GM18502 (cell line): ENCODE data around the gene TSBP1.
"Not testable (repeated sequence)": the region's sequence is repeated elsewhere in the genome, so short reads cannot be mapped to it uniquely, and the experiment has no call there.

Experiments used
- ATAC-seq: cut with Tn5 transposase; IDR thresholded peaks from one replicate; pipeline ENCODE4 v1.9.1; 2021; ENCODE audit warnings: mild to moderate bottlenecking; ENCODE audit not compliant: unreplicated experiment, poor library complexity

The TSBP1 gene

DNA sequence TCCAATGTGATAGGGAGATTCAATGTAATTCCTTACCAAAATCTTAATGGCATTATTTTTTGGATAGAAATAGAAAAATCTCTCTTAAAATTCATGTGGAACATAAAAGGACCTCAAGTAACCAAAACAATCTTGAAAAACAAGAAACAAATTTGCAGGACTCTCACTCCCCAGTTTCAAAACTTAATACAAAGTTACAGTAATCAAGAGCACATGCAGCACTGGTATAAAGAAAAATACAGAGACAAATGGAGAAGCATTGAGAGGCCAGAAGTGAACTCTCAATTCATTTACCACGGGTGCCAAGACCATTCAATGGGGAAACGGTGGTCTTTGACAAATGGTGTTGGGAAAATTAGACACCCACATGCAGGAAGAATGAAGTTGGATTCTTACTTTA is 7.8 kb upstream of the TSBP1 start:
- no peak for ATAC-seq

DNA sequence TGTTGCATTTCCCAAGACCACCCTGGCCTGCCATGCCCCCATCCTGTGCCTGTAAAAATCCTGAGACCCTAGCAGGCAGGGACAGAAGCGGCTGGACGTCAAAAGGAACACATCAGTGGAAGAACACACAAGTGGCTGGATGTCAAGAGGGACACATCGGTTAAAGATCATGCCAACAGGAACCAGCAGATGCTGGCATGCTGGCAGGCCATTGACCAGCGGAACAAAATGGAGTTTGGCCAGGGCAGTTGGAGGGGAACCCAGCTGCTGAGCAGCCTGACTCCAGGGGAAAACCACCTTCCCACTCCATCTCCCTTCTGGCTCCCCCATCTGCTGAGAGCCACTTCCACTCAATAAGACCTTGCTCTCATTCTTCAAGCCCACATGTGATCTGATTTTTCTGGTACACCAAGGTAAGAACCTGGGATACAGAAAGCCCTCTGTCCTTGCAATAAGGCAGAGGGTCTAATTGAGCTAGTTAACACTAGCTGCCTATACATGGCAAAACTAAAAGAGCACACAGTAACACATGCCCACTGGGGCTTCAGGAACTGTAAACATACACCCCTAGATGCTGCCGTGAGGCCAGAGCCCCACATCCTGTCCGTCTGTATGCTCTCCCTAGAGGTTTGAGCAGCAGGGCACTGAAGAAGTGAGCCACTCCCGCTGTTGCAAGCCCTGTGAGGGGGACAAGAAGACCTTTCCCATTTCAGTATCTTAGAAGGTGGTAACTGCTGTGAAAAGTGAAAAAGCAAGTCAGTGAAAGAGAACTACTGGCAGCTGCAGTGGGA is 4.2 kb upstream of the TSBP1 start:
- ATAC-seq, result no peak

DNA sequence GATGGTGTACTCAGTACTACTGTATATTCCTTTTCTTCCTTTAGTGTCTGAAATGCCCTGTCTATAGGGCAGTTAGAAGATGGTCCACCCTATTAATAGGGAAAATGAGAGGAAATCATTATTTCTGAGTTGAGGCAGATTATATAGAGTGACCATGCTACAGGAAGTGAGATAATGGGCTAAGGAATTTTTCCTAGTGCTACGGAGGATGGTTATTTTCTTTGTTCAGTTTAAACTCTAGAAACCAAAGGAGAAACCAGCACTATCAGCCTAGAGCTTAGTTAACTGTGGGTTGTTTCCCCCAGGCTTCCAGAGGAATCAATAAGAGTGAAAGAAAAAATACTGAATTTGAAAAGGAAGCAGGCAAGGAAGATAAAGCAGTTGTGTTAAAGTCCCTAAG is 474 bp downstream of the TSBP1 start:
- no peak for ATAC-seq

DNA sequence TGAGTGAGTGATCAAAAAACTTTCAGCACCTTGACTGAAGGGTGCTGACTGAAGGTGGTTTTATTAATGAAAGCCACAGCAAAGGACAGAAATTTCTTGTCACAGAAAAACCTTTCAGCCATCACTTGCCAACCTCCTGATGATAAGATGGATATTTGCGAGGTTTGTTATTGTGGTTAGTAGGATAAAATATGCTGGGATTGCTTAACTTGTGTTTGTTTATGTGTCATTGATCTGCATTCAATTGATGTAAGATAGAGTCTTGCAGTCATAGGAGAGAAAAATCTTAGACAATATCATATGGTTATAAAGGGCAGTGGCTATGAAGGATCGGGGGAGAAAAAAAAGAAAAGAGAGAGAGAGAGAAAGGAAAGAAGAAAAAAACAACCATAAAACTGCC is 1.2 kb downstream of the TSBP1 start:
- no peak for ATAC-seq

DNA sequence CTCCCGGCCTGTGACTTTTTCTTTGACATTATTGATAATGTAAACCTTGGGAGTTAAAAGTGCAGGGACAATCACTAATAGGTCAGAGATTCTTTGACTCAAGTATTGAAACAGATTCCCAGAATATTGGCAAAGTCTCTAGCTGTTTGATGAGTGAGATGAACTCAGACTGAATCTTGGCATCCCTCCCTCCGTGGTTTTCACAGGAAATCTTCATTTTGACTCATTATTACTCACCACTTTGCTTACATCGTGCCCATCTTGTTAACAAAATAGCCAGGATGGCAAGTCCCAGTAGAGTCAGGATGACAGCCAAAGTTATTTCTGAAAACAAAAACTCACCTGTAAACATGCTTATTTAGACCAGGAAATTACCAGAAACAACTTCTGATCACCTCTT is 2.0 kb downstream of the TSBP1 start:
- no peak for ATAC-seq

DNA sequence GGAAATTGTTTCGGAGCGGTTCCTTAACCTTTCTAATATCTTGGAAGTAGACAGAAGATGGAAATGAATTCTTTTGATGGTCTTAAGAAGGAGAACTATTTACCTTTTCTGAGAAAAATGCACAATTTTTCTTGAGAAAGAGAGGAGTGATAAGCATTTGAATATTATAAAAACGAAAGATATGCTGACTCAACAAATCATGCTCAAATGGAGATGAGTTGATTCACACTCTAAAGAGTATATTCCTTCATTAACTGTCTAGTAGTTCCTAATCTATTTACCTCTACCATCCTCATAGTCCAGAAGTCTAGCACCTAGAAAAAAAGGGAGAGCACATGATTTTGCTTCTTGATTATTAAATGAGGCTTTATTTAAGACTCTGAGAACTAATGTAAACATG is 4.1 kb downstream of the TSBP1 start:
- ATAC-seq, result no peak

DNA sequence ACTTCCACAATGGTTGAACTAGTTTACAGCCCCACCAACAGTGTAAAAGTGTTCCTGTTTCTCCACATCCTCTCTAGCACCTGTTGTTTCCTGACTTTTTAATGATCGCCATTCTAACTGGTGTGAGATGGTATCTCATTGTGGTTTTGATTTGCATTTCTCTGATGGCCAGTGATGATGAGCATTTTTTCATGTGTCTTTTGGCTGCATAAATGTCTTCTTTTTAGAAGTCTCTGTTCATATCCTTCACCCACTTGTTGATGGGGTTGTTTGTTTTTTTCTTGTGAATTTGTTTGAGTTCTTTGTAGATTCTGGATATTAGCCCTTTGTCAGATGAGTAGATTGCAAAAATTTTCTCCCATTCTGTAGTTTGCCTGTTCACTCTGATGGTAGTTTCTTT is 12.5 kb downstream of the TSBP1 start:
- ATAC-seq, result not testable (repeated sequence)

DNA sequence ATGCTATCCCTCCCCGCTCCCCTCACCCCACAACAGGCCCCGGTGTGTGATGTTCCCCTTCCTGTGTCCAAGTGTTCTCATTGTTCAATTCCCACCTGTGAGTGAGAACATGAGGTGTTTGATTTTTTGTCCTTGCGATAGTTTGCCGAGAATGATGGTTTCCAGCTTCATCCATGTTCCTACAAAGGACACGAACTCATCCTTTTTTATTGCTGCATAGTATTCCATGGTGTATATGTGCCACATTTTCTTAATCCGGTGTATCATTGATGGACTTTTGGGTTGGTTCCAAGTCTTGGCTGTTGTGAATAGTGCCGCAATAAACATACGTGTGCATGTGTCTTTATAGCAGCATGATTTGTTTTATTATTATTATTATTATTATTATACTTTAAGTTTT is 13.2 kb downstream of the TSBP1 start:
- ATAC-seq, result not testable (repeated sequence)

DNA sequence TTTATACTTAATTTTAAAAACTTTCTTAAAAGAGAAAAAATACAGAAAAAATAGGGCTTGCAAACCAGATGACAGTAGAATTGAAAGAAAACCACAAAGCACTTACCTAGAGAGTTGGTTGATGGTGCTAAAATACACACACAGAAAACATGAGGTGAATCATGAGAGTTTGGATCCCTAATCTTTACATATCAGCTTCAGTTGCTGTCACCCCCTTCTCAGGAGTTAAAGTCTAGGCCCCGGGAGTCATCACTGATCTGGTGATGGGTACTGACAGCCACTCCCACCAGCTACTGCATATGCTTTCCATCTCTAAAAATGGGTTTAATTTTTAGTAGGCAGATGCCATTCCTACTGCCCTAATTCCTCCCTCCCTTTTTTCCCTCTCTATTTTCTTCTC is 16.7 kb downstream of the TSBP1 start:
- no peak for ATAC-seq

DNA sequence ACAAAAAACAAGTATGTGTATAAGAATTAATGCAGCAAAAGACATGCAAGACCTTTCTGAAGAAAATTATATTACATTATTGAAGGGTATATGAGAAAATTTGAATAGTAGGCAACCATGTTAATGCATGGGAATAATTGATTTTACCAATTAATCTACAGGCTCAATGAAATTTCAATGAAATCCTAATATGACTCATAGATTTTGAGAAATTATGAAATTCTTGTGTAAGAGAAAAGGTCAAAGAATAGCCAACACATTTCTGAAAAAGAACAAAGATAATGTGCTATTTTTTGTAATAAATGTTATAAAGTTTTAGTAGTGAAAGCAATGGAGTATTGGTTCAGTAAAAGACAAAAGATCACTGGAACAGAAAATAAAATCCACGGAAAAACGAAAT is 18.4 kb downstream of the TSBP1 start:
- no peak for ATAC-seq

DNA sequence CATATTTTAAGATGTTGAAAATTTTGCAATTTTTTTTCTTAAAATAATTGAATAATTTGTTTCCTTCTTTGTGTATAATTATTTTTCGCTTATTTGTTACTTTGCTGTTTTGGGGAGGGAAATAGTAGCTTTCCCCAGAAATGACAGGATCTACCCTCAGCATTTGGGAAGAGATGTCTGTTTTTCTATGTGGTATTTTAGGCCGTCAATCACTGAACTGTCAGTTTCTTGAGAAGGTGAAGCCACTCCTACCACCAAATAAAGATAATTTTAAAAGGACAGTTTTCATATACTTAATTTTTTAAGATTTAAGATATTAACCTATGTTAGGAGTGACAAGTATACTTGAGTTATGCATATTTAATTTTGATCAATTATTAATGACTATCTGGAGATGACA is 31.5 kb downstream of the TSBP1 start:
- no peak for ATAC-seq

DNA sequence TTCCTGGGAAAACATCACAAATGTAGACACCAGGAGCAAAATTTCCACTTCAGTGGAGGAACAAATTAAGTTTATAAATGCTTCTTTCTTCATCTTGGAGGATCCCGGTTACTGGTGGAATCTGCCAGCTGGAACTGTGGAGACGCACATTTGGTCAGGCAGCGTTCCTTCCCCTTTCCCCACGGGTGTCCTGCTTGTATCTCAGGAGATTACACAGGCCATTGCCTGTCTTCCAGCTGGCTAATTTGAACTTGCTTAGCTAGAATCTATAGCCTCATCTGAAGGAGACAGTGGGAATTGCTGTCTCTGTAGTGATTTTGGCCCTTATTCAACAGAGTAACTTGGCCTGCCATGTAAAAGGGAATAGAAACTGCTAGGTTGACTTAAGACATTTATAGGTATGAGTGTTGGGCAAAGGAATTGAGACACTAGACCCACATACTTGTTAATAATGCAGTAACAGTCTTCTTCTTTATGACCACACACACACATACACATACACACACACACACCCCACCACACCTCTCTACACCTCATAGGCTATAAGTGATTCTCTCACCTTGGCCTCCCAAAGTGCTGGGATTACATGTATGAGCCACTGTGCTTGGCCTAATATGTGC is 34.4 kb downstream of the TSBP1 start:
- no peak for ATAC-seq

DNA sequence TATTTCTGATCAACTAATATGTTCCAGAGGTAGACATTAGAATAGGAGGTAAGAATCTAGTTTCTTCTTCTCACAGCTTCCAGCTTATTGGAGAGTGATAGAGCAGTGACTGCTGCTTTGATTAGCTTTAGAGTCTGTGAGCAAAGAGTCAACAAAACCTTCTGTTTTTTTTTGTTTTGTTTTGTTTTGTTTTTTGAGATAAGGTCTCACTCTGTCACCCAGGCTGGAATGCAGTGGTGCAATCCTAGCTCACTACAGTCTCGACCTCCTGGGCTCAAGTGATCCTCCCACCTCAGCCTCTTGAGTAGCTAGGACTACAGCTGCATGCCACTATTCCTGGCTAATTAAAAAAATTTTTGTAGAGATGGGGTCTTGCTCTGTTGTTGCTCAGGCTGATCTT is 39.3 kb downstream of the TSBP1 start:
- ATAC-seq, result no peak

DNA sequence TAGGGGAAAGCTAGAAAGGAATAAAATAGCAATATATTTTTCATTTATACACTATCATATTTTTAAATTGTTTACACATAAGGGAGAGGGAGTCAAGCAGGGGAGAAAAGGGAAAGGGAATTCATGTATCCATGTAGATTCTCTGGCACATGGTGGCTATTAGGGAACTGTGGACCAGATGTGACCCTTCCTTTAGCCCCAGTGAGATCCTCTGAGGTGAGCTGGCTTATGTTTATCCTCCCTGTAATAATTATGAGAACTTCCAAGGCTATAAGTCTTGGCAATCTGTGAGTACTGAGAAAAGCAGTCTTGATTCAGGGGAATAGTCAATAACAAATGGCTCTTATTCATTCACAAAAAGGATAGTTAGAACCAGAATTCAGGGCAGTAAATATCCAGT is 42.6 kb downstream of the TSBP1 start:
- ATAC-seq, result no peak

DNA sequence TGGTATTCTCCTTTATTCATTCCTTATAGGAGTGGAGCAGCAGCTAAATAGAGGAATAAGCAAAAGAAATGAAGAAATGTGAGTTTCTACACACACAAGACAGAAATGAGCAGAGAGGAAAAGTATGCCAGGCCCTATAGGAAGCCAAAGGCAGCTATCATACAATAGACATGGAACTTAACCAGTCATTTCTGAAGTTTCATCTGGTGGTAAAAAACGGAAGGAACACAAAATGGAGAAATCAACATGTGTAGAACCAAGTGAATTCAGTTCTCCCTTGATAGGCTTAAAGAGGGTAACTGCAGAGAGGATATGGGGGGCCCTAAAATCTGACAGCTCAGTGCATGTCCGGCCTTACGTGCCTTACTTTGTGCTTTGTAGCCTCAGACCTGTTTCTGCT is 44.6 kb downstream of the TSBP1 start:
- no peak for ATAC-seq

DNA sequence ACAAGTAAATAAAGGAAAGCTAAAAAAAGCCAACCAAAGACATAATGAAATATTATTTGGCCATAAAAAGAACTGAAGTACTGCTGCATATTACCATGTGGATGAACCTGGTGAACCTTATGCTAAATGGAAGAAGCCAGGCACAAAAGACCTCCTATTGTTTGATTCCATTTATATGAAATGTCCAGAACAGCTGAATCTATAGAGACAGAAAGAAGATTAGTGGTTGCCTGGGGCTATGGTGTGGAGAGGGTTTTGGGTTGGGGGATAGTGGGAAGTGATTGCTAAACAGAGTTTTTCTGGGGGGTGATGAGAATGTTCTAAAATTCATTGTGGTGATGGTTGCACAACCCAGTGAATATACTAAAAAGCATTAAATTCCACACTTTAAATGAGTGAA is 53.2 kb downstream of the TSBP1 start:
- no peak for ATAC-seq

DNA sequence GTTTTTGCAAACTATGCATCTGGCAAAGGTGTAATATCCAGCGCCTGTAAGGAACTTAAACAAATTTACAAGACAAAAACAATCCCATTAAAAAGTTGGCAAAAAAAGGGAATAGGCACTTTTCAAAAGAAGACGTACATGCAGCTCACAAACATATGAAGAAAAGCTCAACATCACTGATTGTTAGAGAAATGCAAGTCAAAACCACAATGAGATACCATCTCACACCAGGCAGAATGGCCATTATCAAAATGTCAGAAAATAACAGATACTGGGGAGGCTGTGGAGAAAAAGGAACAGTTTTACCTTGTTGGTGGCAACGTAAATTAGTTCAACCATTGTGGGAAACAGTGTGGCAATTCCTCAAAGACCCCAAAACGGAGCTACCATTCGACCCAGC is 54.2 kb downstream of the TSBP1 start:
- ATAC-seq, result no peak

DNA sequence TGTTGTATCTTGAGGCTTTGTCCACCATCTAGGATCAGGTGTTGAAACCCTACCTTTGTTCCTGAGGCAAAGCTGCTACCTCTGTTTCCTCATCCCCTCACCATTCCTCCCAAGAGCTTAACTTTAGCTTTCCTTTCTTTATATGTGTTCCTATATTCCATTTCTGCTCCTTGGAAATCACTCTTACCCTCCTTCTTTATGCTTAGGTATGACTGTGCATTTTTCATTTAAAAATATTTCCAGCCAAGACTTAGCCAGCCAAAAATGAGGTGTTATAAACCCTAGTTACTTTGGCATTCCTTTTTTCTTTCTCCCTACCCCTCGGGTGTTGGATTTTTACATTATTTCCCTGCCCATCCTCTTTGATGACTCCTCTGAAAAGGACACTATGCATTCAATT is 57.7 kb downstream of the TSBP1 start:
- ATAC-seq, result no peak

DNA sequence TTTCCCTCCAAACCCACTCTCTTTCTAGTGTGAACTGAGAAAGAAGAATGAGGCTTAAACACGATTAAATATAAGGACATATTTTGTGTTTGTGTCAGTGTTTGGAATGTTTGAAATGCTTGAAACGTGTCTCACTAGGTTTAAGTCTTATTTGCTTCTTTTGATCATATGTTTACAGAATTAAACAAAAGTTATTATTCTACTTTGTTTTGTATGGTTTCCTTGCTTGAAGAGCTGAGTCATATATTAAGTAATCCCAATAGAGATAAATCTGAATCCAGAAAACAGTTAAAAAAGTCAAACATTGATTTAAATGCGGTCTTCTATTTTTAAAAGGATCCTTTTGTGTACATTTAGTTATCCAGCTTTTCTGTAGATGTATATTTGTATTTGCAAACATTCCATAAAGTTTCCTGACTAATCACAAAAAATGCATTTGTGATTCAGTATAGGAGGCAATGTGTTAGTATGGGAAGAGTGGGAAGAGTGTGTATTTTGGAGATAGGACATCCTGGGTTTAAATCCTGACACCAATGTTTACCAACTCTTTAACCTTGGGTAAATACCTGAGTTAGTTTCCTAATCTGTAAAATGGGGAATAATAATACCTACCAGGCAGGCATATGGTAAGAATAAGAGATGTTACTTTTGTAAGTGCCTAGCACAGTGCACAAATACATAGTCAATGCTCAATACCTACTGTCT is 72.9 kb downstream of the TSBP1 start:
- no peak for ATAC-seq

DNA sequence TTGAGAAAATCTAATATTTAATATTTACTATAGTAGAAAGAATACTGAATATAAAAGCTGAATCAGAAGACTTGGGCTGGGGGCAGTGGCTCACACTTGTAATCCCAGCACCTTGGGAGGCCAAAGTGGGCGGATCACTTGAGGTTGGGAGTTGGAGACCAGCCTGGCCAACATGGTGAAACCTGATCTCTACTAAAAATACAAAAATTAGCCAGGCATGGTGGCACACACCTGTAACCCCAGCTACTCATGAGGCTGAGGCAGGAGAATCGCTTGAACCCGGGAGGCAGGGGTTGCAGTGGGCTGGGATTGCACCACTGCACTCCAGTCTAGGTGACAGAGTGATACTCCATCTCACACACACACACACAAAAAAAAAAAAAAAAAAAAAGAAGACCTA is 76.7 kb downstream of the TSBP1 start:
- not testable (repeated sequence) for ATAC-seq

DNA sequence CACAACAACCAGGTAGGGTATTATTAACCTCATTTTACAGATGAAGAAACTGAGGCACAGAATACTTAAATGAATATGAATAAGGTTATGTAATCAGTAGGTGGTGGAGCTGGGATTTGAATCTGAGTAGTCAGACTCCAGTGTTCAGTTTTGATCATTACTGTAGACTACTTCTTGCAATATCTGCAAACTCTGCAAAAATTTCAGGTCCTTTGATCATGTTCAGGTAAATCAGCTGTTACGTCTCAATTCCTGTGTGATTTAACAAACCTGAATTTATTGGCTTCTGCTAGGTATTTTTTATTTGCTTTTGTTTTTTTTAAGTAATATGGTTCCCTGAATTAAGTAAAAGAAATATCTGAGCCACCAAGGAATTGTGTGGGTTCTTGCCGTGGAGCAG is 77.1 kb downstream of the TSBP1 start:
- ATAC-seq, result no peak

DNA sequence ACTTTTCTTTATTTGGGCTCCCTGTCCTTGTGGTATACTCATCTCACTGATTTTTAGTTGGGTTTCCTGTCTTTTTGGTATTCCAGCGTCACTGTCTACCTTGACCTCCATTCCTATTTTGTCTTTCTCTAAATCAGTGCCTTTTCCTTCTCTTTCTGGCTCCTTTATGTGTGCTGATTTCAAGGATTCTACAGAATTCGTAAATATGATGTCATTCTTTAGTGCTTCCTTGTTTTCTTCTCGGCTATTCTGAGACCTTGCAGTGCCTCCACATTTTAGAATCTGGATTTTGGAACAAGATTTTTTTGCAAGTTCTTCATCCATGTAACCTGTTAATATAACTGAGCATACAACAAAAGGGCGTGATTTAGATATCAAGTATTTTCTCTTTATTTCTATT is 78.0 kb downstream of the TSBP1 start:
- no peak for ATAC-seq
